Muscle layer of duodenum (tissue), 2 donors: ENCODE measurements around the gene USP28.
"Not testable (repeated sequence)": the region's sequence is repeated elsewhere in the genome, so short reads cannot be mapped to it uniquely, and the experiment has no call there.

Source experiments
- H3K27ac ChIP-seq: one replicate; pipeline ENCODE4 v1.7.0; 2013; ENCODE audit warnings: mild to moderate bottlenecking, low read length
- H3K27me3 ChIP-seq: one replicate; pipeline ENCODE4 v1.7.0; 2013; ENCODE audit warnings: low read depth, mild to moderate bottlenecking, control low read depth, low read length
- H3K36me3 ChIP-seq, 2 donors: one replicate each; pipeline ENCODE4 v1.7.0; 2013; ENCODE audit warnings: low read length in 2 of 2, control low read depth in 1 of 2, mild to moderate bottlenecking in 1 of 2; ENCODE audit not compliant: insufficient read depth in 2 of 2, control insufficient read depth in 1 of 2
- H3K4me1 ChIP-seq, 2 donors: one replicate each; pipeline ENCODE4 v1.7.0; 2013; ENCODE audit warnings: low read length in 2 of 2, mild to moderate bottlenecking in 2 of 2, control low read depth in 1 of 2, moderate library complexity in 1 of 2; ENCODE audit not compliant: insufficient read depth in 2 of 2, control insufficient read depth in 1 of 2
- H3K4me3 ChIP-seq, 2 donors: one replicate each; pipeline ENCODE4 v1.7.0; 2013; ENCODE audit warnings: low read length in 2 of 2, low read depth in 1 of 2, mild to moderate bottlenecking in 1 of 2
- H3K9me3 ChIP-seq, 2 donors: one replicate each; pipeline ENCODE4 v1.7.0; 2013; ENCODE audit warnings: low read length in 2 of 2, control low read depth in 1 of 2, mild to moderate bottlenecking in 1 of 2; ENCODE audit not compliant: control insufficient read depth in 1 of 2
- donor health status: healthy.

USP28 gene

DNA sequence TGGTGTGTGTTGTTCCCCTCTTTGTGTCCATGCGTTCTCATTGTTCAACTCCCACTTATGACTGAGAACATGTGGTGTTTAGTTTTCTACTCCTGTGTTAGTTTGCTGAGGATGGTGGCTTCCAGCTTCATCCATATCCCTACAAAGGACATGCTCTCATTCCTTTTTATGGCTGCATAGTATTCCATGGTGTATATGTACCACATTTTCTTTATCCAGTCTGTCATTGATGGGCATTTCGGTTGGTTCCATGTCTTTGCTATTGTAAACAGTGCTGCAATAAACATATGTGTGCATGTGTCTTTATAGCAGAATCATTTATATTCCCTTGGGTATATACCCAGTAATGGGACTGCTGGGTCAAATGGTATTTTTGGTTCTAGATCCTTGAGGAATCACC, 112.3 kb downstream of the USP28 start:
- not testable (repeated sequence) for H3K4me1 ChIP-seq, H3K4me3 ChIP-seq, H3K27me3 ChIP-seq, H3K9me3 ChIP-seq, H3K27ac ChIP-seq
- H3K36me3 ChIP-seq: peaks cover 25 to 29% of the 10 kb centered on the region in 2 donors

GRCh38 chr11:113760241-113760640, 115.1 kb downstream of the USP28 start:
- Histone ChIP-seq H3K4me3 (no peak overlapping the region), H3K27ac (no peak overlapping the region), H3K9me3 (no peaks in the 10 kb centered on the region), H3K36me3 (peaks cover 28 to 44% of the 10 kb centered on the region in 2 donors), H3K4me1 (no peaks in the 10 kb centered on the region), H3K27me3 (no peaks in the 10 kb centered on the region)

DNA sequence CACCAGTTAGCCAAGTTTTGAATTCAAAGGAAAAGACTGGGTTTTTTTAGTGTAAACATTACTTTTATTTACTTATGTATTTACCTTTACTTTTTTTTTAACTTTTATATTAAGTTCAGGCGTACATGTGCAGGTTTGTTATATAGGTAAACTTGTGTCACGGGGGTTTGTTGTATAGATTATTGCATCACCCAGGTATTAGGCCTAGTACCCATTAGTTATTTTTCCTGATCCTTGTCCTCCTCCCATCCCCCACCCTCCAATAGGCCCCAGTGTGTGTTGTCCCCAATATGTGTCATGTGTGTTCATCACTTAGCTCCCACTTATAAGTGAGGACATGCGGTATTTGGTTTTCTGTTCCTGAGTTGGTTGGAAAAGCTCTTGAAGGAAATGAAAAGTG, 122.4 kb downstream of the USP28 start:
- peaks cover 24 to 50% of the 10 kb centered on the region in 2 donors for H3K36me3 ChIP-seq

More for the DNA sequence above, 122.4 kb downstream of the USP28 start:
- Histone ChIP-seq H3K9me3 (no peaks in the 10 kb centered on the region), H3K4me3 (no peak overlapping the region), H3K27ac (no peak overlapping the region), H3K4me1 (no peaks in the 10 kb centered on the region), H3K27me3 (no peaks in the 10 kb centered on the region)
